GM21576 (cell line): Measurements from ENCODE around the gene TPSD1.
"Not testable (repeated sequence)": the region's sequence is repeated elsewhere in the genome, so short reads cannot be mapped to it uniquely, and the experiment has no call there.

Experiments used
- ATAC-seq: cut with Tn5 transposase; IDR thresholded peaks from one replicate; pipeline ENCODE4 v1.9.1; 2021; ENCODE audit warnings: mild to moderate bottlenecking, moderate library complexity; ENCODE audit not compliant: unreplicated experiment

The TPSD1 gene

DNA sequence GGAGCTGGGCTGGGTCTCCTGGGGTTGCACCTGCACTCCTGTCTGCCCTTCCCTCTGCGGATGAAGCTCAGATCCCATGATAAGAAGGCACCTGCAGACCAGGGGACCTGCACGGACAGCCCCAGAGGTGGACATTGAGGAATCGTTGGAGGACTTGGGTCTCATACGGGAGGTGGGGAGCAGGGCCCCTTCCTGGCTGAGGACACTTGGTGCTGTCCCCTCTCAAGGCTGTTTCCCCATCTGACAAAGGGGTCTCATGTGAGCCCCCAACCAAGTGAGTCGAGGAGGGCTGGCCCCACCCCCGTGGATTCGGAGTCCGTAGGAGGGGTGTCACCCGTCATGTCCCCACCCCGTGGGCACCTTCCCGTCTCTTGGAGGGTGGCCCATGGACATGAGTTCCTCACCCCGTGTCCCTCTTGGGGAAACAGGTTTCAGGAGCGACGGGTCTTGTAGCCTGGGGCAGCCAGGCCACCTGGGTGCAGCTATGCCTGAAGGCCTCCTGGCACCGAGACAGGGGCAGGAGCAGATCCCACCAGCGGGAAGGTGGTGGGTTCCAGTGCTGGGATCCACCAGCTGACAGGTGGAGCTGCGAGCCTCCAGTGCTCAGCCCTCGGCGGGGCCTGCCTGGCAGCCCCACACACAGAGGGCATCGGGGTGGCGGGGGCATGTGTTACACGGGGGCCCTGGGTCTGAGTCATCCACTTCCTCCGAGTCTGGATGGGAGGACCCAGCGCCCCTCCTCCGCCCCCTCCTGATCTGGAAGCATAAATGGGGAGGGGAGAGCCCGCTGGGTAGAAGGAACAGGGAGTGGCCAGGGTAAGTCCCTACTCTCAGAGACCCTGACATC, at the start of gene TPSD1:
TSS of gene TPSD1 (plus strand) at position 794 of the 847 bp plus-strand sequence. CDS start 212 bp downstream, outside the sequence.
- ATAC-seq = not testable (repeated sequence)

DNA sequence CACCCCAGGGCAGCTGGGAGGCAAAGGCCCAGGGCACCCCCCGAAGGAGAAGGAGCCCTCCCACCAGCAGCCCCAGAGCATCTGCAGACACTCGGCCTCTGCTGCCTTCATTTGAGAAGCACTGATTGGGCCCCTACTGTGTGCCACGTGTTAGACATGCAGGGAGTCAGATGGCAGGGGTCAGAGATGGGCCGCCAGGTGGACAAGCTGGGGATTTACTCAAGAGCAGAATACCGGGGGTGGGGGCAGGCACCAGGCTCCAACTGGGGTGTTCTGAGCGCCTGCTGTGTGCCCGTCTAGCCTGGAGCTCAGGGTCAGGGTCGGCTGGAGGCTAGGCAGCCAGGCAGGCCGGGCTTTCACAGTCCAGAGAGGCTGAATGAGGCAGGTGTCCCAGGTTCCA, 49.5 kb upstream of the TPSD1 start:
- ATAC-seq = no peak

GRCh38 chr16:1206786-1207185, 49.1 kb upstream of the TPSD1 start:
- ATAC-seq = no peak

DNA sequence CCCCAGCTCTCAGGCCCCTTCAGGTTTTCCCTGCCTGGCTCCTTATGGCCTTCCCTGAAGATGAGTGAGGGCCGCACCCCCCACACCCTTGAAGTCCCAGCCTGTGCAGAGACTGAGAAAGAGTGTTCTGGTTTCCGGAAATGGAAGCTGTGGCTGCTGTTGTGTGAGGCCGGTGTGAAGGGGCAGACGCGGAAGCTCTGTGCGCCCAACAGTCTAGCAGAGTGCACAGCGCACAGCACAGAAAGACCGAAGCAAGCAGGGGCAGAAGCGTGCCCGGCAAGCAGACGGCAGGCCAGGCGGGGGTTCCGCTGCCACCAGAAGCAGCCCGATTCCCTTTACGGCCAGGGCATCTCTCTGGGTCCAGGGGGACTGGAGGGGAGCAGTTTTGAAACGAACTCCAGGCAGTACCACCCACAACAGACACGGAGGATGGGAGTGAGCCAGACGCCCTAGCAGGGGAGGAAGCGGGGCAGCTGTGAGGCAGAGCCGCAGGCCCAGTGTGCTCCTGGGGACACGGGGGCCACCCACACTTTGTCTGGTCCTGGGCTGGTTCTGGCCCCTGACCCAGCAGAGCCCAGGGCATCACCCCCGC, 47.5 kb upstream of the TPSD1 start:
- ATAC-seq = no peak

DNA sequence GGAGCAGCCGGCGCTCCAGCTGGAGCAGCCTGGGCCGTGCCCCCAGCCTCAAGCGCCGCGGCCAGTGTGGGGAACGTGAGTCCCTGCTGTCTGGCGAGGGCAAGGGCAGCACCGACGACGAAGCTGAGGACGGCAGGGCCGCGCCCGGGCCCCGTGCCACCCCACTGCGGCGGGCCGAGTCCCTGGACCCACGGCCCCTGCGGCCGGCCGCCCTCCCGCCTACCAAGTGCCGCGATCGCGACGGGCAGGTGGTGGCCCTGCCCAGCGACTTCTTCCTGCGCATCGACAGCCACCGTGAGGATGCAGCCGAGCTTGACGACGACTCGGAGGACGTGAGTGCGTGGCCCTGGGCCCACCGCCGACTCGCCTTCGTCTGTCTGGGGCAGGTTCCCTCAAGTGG, 46.8 kb upstream of the TPSD1 start:
- no peak for ATAC-seq

- ATAC-seq = no peak
Observed at GRCh38 chr16:1210461-1210860, 45.4 kb upstream of the TPSD1 start.

GRCh38 chr16:1211451-1212268, 44.2 kb upstream of the TPSD1 start:
- no peak for ATAC-seq

- no peak for ATAC-seq
Observed at GRCh38 chr16:1212616-1213194, 43.2 kb upstream of the TPSD1 start.

DNA sequence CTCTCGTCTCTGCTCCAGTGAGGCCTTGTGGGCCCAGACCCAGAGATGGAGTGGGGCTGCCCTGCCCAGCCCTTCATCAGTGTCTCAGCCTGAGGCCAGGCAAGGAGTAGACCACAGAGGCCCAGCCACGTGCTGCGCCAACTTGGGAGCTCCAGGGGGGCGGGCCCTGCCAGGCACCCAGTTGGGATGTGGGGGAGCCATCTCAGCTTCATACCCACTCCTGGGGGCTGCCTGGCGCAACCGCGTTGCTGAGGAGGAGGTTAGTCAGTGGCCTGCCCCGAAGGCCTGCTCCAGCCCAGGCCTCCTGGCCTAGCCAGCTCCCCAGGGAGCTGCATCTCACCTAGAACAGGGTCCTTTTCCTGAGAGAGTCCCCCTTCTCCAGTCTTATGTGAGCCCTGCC, 42.6 kb upstream of the TPSD1 start:
- no peak for ATAC-seq

GRCh38 chr16:1213796-1214372, 42.0 kb upstream of the TPSD1 start:
- no peak for ATAC-seq

DNA sequence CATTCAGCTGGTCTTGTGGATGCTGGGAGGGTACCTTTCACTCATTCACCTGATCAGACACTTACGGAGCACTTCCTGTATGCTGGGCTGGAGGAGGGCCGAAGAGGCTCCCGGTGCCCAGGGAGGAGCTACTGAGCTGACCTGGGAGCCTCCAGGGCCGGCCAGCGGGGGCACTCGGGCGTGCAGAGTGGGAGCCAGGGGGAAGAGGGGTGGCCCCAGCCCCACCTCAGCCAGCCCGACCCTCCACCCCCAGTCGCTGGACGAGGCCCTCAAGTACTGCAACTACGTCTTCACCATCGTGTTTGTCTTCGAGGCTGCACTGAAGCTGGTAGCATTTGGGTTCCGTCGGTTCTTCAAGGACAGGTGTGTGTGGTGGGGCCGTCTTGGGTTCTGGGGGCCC, 41.1 kb upstream of the TPSD1 start:
- ATAC-seq = no peak

DNA sequence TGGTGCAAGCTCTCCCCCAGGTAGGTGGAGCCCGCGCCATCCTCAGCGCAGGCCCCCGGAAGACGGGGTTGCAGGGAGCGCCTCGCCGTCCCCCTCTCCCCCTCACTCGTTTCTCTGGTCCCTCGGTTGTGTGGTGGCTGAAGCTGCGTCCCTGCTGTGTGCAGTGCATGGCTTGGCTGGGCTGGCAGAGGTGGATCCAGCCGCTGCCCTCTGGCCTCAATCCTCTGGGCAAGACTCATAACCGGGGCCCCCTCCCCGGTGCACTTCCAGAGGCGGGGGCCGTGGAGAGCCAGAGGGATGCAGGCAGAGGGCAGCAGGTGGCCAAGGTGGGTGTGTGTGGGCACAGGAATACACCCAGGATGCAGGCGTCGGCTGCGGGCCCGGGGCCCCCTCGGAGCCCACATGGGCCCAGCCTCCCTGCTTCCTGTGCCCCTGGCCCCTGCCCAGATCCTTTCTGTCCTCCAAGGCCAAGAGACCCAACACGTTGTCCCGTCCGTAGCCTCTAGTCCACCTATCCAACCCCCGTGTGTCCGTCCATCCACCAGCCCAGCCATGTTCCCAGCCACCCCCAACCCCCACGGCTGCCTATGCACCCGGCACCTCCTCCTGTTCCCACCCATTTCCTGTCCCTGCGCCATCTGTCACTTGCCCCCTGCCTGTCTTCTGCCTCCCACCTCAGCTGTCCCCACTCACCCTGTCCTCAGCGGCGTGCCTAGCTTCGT, 40.1 kb upstream of the TPSD1 start:
- no peak for ATAC-seq

GRCh38 chr16:1216296-1216619, 39.6 kb upstream of the TPSD1 start:
- no peak for ATAC-seq

DNA sequence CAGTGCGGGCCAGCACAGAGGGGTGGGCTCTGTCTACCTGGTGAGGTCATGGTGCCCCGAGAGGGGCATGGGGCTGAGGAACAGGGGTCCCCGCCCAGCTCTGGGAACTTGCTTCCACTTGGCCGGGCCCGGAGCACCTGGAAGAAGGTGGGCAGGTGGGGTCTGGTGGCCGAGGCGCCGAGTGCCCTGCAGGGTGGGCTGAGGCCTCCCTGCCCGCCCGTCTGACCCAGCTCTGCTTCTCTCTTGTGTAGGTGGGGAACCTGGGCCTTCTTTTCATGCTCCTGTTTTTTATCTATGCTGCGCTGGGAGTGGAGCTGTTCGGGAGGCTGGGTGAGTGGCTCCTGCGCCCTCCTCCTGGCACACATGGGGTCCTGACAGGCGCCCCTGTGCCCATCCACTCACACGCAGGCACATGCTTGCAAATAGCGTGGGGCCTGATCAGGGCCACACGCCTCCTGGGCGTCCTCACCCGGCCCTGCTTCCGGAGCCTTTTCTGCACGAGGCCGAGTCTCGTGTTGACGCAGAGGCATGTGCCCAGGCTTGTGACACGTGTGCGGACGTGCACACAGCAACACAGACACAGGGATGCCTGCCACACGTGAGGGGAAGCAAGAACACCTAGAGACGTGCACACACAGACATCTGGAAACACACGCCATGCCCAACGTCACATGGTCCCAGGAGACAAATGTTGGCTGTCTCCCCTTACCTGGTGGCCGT, 39.0 kb upstream of the TPSD1 start:
- no peak for ATAC-seq

- ATAC-seq = no peak
Observed at GRCh38 chr16:1217526-1217925, 38.3 kb upstream of the TPSD1 start.

- no peak for ATAC-seq
Observed at GRCh38 chr16:1218061-1218929, 37.6 kb upstream of the TPSD1 start.

DNA sequence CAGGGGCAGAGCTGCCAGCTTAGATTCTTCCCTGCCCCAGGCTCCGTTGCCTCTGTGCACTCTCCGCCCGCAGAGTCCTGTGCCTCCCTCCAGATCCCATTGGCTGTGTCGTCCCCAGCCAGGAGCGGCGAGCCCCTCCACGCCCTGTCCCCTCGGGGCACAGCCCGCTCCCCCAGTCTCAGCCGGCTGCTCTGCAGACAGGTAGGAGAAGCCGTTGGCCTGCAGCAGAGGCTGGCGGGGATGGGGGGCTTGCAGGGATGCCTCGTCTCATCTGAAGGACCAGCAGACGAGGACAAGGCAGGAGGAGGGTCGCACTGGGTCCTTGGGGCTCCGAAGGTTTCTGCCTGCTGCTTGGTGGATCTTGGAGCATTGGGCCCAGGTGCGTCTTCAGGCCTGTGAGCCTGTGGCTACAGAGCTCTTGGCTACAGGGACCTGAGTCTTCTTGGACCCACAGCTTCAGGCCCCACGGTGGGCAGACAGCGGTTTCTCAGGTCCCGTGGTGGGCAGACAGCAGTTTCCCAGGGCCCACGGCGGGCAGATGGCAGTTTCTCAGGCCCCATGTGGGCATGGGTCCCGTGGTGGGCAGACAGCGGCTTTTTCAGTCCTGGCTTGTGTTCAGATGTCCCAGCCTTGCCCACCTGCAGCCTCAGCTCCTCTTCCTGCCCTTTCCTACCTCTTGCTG, 36.8 kb upstream of the TPSD1 start:
- no peak for ATAC-seq

DNA sequence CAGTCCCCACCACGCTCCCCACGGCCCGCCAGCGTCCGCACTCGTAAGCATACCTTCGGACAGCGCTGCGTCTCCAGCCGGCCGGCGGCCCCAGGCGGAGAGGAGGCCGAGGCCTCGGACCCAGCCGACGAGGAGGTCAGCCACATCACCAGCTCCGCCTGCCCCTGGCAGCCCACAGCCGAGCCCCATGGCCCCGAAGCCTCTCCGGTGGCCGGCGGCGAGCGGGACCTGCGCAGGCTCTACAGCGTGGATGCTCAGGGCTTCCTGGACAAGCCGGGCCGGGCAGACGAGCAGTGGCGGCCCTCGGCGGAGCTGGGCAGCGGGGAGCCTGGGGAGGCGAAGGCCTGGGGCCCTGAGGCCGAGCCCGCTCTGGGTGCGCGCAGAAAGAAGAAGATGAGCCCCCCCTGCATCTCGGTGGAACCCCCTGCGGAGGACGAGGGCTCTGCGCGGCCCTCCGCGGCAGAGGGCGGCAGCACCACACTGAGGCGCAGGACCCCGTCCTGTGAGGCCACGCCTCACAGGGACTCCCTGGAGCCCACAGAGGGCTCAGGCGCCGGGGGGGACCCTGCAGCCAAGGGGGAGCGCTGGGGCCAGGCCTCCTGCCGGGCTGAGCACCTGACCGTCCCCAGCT, 35.7 kb upstream of the TPSD1 start:
- no peak for ATAC-seq
